ENCODE results near the gene CFAP70. TPM values are rescaled to one million over a fixed set of nuclear protein-coding genes. Genes with fewer than 3 reads are reported as not detected.
"Not testable (repeated sequence)": the region's sequence is repeated elsewhere in the genome, so short reads cannot be mapped to it uniquely, and the experiment has no call there.

CFAP70 gene
- total RNA-seq (2014; rRNA removed; shearing (Covaris generic); ENCODE audit: low replicate concordance) = 0.78 and 3.4 TPM in 2 replicates

- DNase-seq (ENCODE audit: low read depth) = peak; percentile 91
- in situ Hi-C loops (cut with HindIII; ENCODE audit: low pct_unique_long_range_greater_than_20kb, low sequenced_read_pairs) = no loop called here
Measured at GRCh38 chr10:73358331-73359279, at the start of gene CFAP70. Gene CFAP70 (minus strand): TSS chr10:73358864. CDS start chr10:73354796, 4,068 bp downstream.

DNA sequence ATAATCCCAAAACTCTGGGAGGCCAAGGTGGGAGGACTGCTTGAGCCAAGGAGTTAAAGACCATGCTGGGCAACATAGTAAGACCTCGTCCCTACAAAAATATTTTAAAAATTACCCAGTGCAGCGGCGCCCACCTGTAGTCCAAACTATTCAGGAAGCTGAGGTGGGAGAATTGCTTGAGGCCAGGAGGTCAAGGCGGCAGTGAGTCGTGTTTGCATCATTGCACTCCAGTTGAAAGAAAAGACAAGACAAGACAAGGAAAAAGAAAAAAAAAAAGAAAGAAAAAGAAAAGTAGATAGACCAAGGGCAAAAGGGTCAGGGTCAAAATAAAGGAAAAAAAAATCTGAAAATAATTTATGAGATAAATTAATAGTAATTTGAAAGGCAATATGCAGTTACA lies 49.4 kb upstream of the CFAP70 start:
- in situ Hi-C loops (cut with HindIII; ENCODE audit: low pct_unique_long_range_greater_than_20kb, low sequenced_read_pairs) = no loop called here
- no peak for DNase-seq (ENCODE audit: low read depth)

GRCh38 chr10:73407495-73407894 lies 48.8 kb upstream of the CFAP70 start:
- DNase-seq (ENCODE audit: low read depth) = no peak
- in situ Hi-C loops (cut with HindIII; ENCODE audit: low pct_unique_long_range_greater_than_20kb, low sequenced_read_pairs) = no loop called here

DNA sequence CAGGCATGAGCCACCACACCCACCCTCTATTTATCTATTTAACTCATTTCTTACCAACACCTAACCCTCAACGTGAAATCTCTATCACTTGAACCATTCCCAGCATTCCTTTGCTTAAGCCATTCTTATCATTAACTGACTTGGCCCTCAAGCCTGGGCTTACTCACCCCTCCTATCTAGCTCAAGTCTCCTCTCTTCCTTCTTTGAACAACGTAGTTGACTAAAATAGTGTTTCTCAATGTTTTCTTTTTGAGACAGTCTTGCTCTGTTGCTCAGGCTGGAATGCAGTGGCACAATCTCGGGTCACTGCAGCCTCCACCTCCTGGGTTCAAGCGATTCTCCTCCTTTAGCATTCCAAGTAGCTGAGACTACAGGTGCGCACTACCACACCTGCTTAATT lies 48.2 kb upstream of the CFAP70 start:
- in situ Hi-C loops (cut with HindIII; ENCODE audit: low pct_unique_long_range_greater_than_20kb, low sequenced_read_pairs) = no loop called here
- DNase-seq (ENCODE audit: low read depth) = peak; percentile 82

- in situ Hi-C loops (cut with HindIII; ENCODE audit: low pct_unique_long_range_greater_than_20kb, low sequenced_read_pairs) = no loop called here
Measured at GRCh38 chr10:73405556-73405955, 46.9 kb upstream of the CFAP70 start.

DNA sequence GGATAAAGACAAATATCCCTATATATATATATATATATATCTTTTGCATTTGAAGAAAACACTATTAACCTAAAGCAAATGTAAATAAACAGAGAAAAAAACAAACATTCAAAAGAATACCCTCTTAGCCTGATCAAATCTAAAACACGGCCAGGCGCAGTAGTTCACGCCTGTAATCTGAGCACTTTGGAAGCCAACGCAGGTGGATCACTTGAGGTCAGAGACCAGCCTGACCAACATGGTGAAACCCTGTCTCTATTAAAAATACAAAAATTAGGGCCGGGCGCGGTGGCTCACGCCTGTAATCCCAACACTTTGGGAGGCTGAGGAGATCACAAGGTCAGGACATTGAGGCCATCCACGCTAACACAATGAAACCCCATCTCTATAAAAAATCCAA lies 46.0 kb upstream of the CFAP70 start:
- in situ Hi-C loops (cut with HindIII; ENCODE audit: low pct_unique_long_range_greater_than_20kb, low sequenced_read_pairs) = no loop called here
- no peak for DNase-seq (ENCODE audit: low read depth)

More at GRCh38 chr10:73405556-73405955, 46.9 kb upstream of the CFAP70 start:
- DNase-seq (ENCODE audit: low read depth) = no peak

GRCh38 chr10:73401636-73402035 lies 43.0 kb upstream of the CFAP70 start:
- DNase-seq (ENCODE audit: low read depth) = no peak
- in situ Hi-C loops (cut with HindIII; ENCODE audit: low pct_unique_long_range_greater_than_20kb, low sequenced_read_pairs) = no loop called here

DNA sequence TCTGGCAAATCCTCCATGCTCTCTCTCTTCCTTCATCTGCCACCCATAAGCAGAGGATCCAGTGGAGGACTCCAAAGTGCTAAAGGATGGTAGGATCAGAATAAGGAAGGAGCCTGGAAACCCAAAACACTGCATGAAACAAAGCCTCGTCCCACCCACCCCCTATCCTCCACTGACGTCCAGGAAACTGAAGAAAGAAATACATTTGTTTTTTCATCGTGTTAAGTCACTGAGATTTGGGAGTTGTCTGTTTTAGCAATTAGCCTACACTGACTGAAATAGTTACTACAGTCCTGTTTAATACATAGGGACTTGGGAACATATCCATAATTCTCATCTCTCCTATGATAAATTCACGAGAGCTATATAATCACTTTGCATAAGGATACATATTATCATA lies 40.4 kb upstream of the CFAP70 start:
- in situ Hi-C loops (cut with HindIII; ENCODE audit: low pct_unique_long_range_greater_than_20kb, low sequenced_read_pairs) = no loop called here
- no peak for DNase-seq (ENCODE audit: low read depth)

- DNase-seq (ENCODE audit: low read depth) = no peak
- in situ Hi-C loops (cut with HindIII; ENCODE audit: low pct_unique_long_range_greater_than_20kb, low sequenced_read_pairs) = no loop called here
Measured at GRCh38 chr10:73398024-73398423, 39.4 kb upstream of the CFAP70 start.

- DNase-seq (ENCODE audit: low read depth); in situ Hi-C loops (cut with HindIII; ENCODE audit: low pct_unique_long_range_greater_than_20kb, low sequenced_read_pairs): not testable (repeated sequence)
Measured at GRCh38 chr10:73394325-73394724, 35.7 kb upstream of the CFAP70 start.

- in situ Hi-C loops (cut with HindIII; ENCODE audit: low pct_unique_long_range_greater_than_20kb, low sequenced_read_pairs) = no loop called here
- DNase-seq (ENCODE audit: low read depth) = no peak
Measured at GRCh38 chr10:73388228-73388627, 29.6 kb upstream of the CFAP70 start.

DNA sequence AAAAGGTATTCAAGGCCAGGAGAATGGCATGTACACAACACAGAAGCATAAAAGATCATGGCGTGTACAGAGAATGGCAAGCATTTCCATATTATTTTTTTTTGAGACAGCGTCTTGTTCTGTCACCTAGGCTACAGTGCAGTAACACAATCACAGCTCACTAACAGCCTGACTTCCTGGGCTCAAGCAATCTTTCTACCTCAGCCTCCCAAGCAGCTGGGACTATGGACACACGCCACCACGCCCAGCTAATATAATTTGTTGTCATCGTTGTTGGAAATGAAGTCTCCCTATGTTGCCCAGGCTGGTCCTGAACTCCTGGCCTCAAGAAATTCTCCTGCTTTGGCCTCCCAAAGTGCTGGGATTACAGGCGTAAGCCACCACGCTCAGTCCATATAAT lies 27.9 kb upstream of the CFAP70 start:
- in situ Hi-C loops (cut with HindIII; ENCODE audit: low pct_unique_long_range_greater_than_20kb, low sequenced_read_pairs) = no loop called here
- no peak for DNase-seq (ENCODE audit: low read depth)

DNA sequence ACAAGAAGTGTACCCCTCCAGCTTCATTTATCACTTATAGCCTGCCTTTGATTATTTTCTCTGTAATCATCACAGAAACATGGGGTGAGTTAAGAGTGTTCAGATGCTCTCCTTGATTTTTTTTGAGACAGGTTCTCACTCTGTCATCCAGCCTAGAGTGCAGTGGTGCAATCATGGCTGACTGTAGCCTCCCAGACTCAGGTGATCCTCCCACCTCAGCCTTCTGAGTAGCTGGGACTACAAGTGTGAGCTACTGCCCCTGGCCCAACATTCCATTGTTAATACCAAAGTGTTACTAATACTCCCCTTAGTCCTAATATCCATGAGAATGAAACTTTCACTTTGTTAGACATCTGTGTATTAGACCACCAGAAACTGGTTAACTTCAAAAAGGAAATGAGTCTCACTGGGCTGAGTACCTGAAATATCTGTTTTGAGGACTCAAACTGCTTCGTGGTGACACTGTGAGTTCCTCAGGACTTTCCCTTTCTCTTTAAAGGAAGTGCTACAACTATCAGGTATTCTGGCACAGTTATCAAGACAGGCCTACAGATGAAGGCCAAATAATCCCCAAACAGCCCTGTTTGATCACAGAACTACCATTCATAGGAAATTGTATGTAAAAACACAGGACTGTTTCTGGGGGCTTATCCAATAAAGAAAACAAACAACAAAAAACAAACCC lies 20.5 kb upstream of the CFAP70 start:
- DNase-seq (ENCODE audit: low read depth) = no peak
- in situ Hi-C loops (cut with HindIII; ENCODE audit: low pct_unique_long_range_greater_than_20kb, low sequenced_read_pairs) = no loop called here

DNA sequence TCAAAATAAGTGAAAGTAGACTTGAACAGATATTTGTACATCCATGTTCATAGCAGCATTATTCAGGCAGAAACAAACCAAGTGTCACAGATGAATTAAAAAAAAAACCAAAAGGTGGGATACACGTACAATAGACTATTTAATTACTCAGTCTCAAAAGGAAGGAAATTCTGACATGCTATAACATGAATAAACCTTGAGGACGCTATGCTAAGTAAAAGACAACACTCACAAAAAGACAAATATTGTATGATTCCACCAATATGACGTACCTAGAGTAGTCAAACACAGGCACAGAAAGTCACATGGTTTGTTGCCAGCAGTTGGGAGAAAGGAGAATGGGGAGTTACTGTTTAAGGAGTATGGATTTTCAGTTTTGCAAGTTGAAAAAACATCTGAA lies 18.0 kb upstream of the CFAP70 start:
- DNase-seq (ENCODE audit: low read depth) = no peak
- in situ Hi-C loops (cut with HindIII; ENCODE audit: low pct_unique_long_range_greater_than_20kb, low sequenced_read_pairs) = no loop called here

DNA sequence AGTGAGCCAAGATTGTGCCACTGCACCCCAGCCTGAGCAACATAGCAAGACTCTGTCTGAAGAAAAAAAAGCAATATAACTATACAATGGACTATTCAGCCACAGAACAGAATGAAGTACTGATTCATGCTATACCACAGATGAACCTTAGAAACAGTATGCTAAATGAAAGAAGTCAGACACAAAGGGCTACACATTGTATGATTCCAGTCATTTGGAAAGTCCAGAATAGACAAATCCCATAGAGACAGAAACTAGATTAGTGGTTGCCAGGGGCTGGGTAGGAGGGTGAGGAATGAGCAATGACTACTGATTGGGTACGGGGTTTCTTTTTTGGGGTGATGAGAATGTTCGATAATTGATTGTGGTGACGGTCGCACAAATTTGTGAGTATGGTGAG lies 9.6 kb upstream of the CFAP70 start:
- DNase-seq (ENCODE audit: low read depth) = no peak
- in situ Hi-C loops (cut with HindIII; ENCODE audit: low pct_unique_long_range_greater_than_20kb, low sequenced_read_pairs) = no loop called here

DNA sequence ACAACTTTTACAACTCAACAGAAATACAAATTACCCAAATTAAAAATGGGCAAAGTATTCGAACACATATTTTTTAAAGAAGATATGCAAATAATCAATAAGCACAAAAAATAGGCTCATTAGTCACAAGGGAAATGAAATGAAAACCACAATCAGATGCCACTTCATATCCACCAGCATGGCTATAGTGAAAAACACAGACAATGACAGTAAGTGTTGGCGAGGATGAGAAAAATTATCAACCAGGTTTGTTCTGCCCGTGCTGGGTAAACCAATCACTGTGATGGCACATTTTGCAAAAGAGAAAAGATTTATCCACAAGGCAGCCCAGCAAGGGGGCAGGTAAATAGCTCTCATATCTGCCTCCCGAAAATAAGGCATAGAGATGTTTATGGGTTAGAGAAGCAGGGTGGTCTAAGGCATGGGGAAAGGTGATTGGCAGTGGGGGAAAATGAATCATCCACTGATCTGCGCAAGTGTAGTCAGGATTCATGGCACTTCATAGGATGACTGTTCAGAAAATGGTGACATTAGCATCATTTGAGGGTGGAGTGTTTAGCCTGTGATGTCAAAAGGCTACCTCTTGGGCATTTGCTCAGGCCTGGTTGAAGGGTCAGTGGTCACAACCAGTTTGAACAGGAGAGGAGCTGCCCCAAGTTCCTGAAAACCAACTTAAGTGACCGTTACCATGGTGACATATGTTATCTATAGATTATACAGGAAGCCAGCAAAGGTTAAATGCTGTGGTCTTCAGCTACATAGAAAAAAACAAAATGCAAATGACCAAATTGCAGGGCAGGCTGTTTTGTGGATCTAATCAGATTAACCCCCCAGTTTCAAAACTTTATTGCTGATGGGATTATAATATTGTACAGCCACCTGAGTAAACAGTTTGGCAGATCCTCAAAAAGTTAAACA lies 8.0 kb upstream of the CFAP70 start:
- in situ Hi-C loops (cut with HindIII; ENCODE audit: low pct_unique_long_range_greater_than_20kb, low sequenced_read_pairs) = no loop called here
- no peak for DNase-seq (ENCODE audit: low read depth)

- no peak for DNase-seq (ENCODE audit: low read depth)
- in situ Hi-C loops (cut with HindIII; ENCODE audit: low pct_unique_long_range_greater_than_20kb, low sequenced_read_pairs) = no loop called here
Measured at GRCh38 chr10:73364964-73365363, 6.3 kb upstream of the CFAP70 start.

DNA sequence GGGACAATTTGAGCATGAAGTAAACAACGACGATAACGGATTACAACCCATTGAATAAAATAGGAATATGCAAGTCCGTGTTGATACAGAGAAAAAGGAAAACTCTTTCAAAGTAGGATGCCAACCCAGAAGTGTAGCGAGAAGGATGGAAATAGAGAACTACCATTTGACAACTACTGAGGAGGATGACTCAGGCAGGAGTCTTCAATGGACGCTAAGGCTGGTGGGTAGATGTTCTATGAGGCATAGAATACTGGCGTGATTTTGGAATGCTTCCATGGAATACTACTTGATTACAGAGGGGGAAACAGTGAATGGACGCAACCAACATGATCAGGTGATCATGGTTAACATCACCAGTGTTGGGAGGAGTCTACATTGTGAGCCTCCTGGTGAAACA lies 828 bp upstream of the CFAP70 start:
- peak; percentile 48 for DNase-seq (ENCODE audit: low read depth)
- in situ Hi-C loops (cut with HindIII; ENCODE audit: low pct_unique_long_range_greater_than_20kb, low sequenced_read_pairs) = no loop called here
